Measurements from ENCODE around the gene ALPP. TPM values are rescaled to one million over a fixed set of nuclear protein-coding genes. Genes with fewer than 3 reads are reported as not detected.

The ALPP gene
- total and polyA plus RNA-seq, 2 donors (not counting 3 experiments of a cell fraction or from before 2014, with no cell fraction given), result not detected

DNA sequence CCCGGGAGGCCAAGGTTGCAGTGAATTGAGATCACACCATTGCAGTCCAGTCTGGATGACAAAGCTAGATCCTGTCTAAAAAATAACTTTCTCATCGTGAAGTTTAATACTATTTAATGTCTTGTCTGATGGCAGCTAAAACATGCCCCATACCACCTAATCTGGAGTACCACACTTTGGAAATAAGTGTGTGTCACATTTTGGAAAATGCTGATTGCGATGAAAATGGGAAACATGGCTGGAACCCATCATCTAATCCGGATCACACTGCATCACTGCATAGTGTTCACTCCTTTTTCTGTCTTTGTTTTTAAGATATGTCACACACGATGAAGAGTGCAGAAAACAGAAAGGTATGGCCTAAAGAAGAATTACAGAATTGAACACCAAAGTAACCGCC is 31.2 kb upstream of the ALPP start:
- no peaks in the 10 kb centered on the region for H3K4me1 ChIP-seq (ENCODE audit: control insufficient read depth, extremely low read depth, insufficient read depth, low read length)
- H3K27me3 ChIP-seq (ENCODE audit: control insufficient read depth in 2 of 2, insufficient read depth in 2 of 2, low read length in 2 of 2), result peaks cover 18 to 27% of the 10 kb centered on the region in 2 experiments
- TF ChIP-seq JUN (IDR thresholded peaks at IDR 0.05; ENCODE audit: borderline replicate concordance, insufficient read depth, insufficient read length, low read depth) (no peak), GATA2 (IDR thresholded peaks at IDR 0.05; ENCODE audit: insufficient read depth, insufficient read length, low read depth, low read length) (no peak), CTCF (IDR thresholded peaks at IDR 0.05; ENCODE audit: extremely low read depth in 1 of 2, insufficient read depth in 1 of 2, low read depth in 1 of 2, low read length in 2 of 2) (no peak), MYC (IDR thresholded peaks at IDR 0.05; ENCODE audit: low read depth, low read length) (no peak), FOS (IDR thresholded peaks at IDR 0.05; ENCODE audit: borderline replicate concordance, insufficient read depth, low read length) (no peak), POLR2A (IDR thresholded peaks at IDR 0.05; ENCODE audit: low read depth, low read length) (no peak), EZH2 (IDR thresholded peaks at IDR 0.05; ENCODE audit: borderline replicate concordance, low read depth, low read length, severe bottlenecking) (no peak), POLR2AphosphoS5 (IDR thresholded peaks at IDR 0.05; ENCODE audit: insufficient read depth, low read depth, low read length) (no peak)
- TF ChIP-seq, protein P1, sequence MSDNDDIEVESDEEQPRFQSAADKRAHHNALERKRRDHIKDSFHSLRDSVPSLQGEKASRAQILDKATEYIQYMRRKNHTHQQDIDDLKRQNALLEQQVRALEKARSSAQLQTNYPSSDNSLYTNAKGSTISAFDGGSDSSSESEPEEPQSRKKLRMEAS (IDR thresholded peaks at IDR 0.05; ENCODE audit: insufficient read depth, insufficient read length), result no peak
- BruUV-seq (replicated peaks), result no TSS peak
- H3K9me3 ChIP-seq (replicated peaks; ENCODE audit: control insufficient read depth, insufficient read depth, low read length), result no peaks in the 10 kb centered on the region
- dilution Hi-C loops (cut with MboI; ENCODE audit: extremely low pct_ligation_motif_present, low sequenced_read_pairs), result no loop called here
- no peak overlapping the region for H3K4me3 ChIP-seq (replicated peaks in 1 of 3; ENCODE audit: insufficient read depth in 1 of 3, low read depth in 1 of 3, low read length in 3 of 3)
- no peaks in the 10 kb centered on the region for H3K36me3 ChIP-seq (ENCODE audit: control insufficient read depth in 2 of 2, extremely low read depth in 1 of 2, insufficient read depth in 2 of 2, low read length in 2 of 2)
- FAIRE-seq (no peak), DNase-seq (ENCODE audit: low read depth, low spot score) (no peak)
- H4K20me1 ChIP-seq (replicated peaks; ENCODE audit: control insufficient read depth, extremely low read depth, insufficient read depth, low read length), result no peaks in the 10 kb centered on the region
- H3K9me1 ChIP-seq (replicated peaks; ENCODE audit: control insufficient read depth, extremely low read depth, insufficient read depth, low read length), result no peaks in the 10 kb centered on the region
- H3K9ac ChIP-seq (replicated peaks; ENCODE audit: extremely low read depth, insufficient read depth, low read length), result no peak overlapping the region
- intact Hi-C loops (cut with micrococcal nuclease), result no loop called here
- ChIA-PET POLR2A (no interaction called here), CTCF (interaction anchor here (1.1 kb wide), 1 partner anchor 18 kb away, joined by 3 read pairs; no protein-coding TSS in a partner anchor)
- H3K79me2 ChIP-seq (ENCODE audit: control insufficient read depth, insufficient read depth, low read length), result no peaks in the 10 kb centered on the region
- no peak overlapping the region for H3K4me2 ChIP-seq (ENCODE audit: insufficient read depth, low read length)
- H2AFZ ChIP-seq (ENCODE audit: low read depth, low read length), result no peak overlapping the region
- no peak overlapping the region for H3K27ac ChIP-seq (ENCODE audit: insufficient read depth, low read depth, low read length)
